ENCODE data around the gene CAT.
A peak's percentile ranks its signal among the peaks of the same experiment; 100 is the strongest.

CAT gene

DNA sequence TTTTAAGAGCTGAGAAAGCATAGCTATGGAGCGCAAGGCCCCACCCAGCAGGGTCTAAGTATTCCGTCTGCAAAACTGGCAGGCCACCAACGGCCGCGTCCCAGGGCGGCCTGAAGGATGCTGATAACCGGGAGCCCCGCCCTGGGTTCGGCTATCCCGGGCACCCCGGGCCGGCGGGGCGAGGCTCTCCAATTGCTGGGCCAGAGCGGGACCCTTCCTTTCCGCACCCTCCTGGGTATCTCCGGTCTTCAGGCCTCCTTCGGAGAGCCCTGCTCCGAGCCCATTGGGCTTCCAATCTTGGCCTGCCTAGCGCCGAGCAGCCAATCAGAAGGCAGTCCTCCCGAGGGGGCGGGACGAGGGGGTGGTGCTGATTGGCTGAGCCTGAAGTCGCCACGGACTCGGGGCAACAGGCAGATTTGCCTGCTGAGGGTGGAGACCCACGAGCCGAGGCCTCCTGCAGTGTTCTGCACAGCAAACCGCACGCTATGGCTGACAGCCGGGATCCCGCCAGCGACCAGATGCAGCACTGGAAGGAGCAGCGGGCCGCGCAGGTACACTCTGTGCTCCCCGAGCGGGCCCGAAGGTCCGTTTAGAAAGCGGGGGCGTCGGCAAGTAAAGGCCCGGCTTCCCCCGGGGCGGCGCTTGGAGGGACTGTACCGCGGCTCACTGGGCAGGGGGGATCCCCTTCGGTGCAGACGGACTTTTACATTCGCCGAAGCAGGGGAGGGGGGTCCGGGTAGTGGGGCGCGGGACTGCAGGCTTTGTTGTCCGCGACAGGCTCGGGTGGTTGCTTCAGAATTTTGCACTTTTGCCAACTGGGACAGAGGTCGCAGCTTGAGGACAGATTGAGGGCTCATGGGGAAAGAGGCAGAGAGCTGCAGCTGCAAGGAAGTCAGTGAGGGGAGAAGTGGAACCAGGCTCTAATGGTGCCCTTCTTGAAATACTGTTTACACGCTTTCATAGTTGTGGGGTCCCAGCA is at the start of gene CAT:
Gene CAT, plus strand, starts transcription at position 406 of the 979 bp plus-strand sequence. Its CDS starts 80 bp downstream, at position 486.
- ATAC-seq: peak; percentile 99
- TF ChIP-seq GLIS3 (CRISPR knock-in tag; IDR thresholded peaks at IDR 0.05) (no peak), ZFP30 (CRISPR knock-in tag; IDR thresholded peaks at IDR 0.05) (no peak), OSR1 (CRISPR knock-in tag; IDR thresholded peaks at IDR 0.05) (no peak), PPARA (CRISPR knock-in tag; IDR thresholded peaks at IDR 0.05; ENCODE audit: borderline replicate concordance) (peak; percentile 88), TCF4 (CRISPR knock-in tag; IDR thresholded peaks at IDR 0.05; ENCODE audit: borderline replicate concordance) (no peak)
- TF ChIP-seq, protein P1, sequence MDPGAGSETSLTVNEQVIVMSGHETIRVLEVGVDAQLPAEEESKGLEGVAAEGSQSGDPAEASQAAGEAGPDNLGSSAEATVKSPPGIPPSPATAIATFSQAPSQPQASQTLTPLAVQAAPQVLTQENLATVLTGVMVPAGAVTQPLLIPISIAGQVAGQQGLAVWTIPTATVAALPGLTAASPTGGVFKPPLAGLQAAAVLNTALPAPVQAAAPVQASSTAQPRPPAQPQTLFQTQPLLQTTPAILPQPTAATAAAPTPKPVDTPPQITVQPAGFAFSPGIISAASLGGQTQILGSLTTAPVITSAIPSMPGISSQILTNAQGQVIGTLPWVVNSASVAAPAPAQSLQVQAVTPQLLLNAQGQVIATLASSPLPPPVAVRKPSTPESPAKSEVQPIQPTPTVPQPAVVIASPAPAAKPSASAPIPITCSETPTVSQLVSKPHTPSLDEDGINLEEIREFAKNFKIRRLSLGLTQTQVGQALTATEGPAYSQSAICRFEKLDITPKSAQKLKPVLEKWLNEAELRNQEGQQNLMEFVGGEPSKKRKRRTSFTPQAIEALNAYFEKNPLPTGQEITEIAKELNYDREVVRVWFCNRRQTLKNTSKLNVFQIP (CRISPR knock-in tag; IDR thresholded peaks at IDR 0.05; ENCODE audit: borderline replicate concordance, low read depth): no peak

DNA sequence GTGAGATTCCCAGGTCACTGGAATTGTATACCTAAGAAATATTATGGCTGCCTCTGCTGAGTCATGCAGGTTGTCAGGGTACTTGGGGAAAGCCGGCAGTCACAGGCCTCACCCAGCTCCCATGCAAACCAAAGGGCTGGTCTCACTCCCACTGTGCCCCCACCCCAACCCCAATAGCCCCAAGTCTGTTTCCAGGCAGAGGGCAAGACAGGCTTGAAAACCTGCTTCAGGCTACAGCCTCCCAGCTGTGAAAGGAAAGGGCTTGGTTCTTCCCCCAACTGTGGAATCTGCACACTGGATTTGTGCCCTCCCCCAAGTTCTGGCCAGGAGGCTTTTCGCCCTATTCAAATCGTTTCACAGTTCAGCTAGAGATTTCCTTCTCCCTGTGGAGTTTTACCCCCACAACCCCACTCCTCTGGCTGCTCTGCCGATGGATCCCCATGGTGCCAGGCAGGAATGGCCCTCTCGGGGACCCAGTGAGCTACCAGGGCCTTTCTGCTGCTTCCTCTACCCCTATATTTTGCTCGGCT is 43.9 kb upstream of the CAT start:
- no peak for TF ChIP-seq ZNF70 (CRISPR knock-in tag; IDR thresholded peaks at IDR 0.05)
- no peak for TF ChIP-seq RARB (CRISPR knock-in tag; IDR thresholded peaks at IDR 0.05)
- no peak for TF ChIP-seq ISL1 (CRISPR knock-in tag; IDR thresholded peaks at IDR 0.05)
- no peak for TF ChIP-seq ZNF8 (CRISPR knock-in tag; IDR thresholded peaks at IDR 0.05)
- TF ChIP-seq, protein P2, sequence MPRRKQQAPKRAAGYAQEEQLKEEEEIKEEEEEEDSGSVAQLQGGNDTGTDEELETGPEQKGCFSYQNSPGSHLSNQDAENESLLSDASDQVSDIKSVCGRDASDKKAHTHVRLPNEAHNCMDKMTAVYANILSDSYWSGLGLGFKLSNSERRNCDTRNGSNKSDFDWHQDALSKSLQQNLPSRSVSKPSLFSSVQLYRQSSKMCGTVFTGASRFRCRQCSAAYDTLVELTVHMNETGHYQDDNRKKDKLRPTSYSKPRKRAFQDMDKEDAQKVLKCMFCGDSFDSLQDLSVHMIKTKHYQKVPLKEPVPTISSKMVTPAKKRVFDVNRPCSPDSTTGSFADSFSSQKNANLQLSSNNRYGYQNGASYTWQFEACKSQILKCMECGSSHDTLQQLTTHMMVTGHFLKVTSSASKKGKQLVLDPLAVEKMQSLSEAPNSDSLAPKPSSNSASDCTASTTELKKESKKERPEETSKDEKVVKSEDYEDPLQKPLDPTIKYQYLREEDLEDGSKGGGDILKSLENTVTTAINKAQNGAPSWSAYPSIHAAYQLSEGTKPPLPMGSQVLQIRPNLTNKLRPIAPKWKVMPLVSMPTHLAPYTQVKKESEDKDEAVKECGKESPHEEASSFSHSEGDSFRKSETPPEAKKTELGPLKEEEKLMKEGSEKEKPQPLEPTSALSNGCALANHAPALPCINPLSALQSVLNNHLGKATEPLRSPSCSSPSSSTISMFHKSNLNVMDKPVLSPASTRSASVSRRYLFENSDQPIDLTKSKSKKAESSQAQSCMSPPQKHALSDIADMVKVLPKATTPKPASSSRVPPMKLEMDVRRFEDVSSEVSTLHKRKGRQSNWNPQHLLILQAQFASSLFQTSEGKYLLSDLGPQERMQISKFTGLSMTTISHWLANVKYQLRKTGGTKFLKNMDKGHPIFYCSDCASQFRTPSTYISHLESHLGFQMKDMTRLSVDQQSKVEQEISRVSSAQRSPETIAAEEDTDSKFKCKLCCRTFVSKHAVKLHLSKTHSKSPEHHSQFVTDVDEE (CRISPR knock-in tag; IDR thresholded peaks at IDR 0.05): no peak
- TF ChIP-seq, protein P3, sequence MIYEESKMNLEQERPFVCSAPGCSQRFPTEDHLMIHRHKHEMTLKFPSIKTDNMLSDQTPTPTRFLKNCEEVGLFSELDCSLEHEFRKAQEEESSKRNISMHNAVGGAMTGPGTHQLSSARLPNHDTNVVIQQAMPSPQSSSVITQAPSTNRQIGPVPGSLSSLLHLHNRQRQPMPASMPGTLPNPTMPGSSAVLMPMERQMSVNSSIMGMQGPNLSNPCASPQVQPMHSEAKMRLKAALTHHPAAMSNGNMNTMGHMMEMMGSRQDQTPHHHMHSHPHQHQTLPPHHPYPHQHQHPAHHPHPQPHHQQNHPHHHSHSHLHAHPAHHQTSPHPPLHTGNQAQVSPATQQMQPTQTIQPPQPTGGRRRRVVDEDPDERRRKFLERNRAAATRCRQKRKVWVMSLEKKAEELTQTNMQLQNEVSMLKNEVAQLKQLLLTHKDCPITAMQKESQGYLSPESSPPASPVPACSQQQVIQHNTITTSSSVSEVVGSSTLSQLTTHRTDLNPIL (CRISPR knock-in tag; IDR thresholded peaks at IDR 0.05; ENCODE audit: low read depth): no peak
- TF ChIP-seq ARNTL (CRISPR knock-in tag; IDR thresholded peaks at IDR 0.05; ENCODE audit: borderline replicate concordance, low read depth): no peak
- TF ChIP-seq OSR1 (CRISPR knock-in tag; IDR thresholded peaks at IDR 0.05): no peak
- TF ChIP-seq, protein P4, sequence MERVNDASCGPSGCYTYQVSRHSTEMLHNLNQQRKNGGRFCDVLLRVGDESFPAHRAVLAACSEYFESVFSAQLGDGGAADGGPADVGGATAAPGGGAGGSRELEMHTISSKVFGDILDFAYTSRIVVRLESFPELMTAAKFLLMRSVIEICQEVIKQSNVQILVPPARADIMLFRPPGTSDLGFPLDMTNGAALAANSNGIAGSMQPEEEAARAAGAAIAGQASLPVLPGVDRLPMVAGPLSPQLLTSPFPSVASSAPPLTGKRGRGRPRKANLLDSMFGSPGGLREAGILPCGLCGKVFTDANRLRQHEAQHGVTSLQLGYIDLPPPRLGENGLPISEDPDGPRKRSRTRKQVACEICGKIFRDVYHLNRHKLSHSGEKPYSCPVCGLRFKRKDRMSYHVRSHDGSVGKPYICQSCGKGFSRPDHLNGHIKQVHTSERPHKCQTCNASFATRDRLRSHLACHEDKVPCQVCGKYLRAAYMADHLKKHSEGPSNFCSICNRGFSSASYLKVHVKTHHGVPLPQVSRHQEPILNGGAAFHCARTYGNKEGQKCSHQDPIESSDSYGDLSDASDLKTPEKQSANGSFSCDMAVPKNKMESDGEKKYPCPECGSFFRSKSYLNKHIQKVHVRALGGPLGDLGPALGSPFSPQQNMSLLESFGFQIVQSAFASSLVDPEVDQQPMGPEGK (CRISPR knock-in tag; IDR thresholded peaks at IDR 0.05; ENCODE audit: borderline replicate concordance): no peak
- TF ChIP-seq PPARA (CRISPR knock-in tag; IDR thresholded peaks at IDR 0.05; ENCODE audit: borderline replicate concordance): no peak
- TF ChIP-seq SNAI2 (CRISPR knock-in tag; IDR thresholded peaks at IDR 0.05): no peak
- no peak for TF ChIP-seq TCF4 (CRISPR knock-in tag; IDR thresholded peaks at IDR 0.05; ENCODE audit: borderline replicate concordance)
- TF ChIP-seq ESRRG (CRISPR knock-in tag; IDR thresholded peaks at IDR 0.05): no peak
- TF ChIP-seq GLIS3 (CRISPR knock-in tag; IDR thresholded peaks at IDR 0.05): no peak
- TF ChIP-seq CSRNP3 (CRISPR knock-in tag; IDR thresholded peaks at IDR 0.05): no peak
- no peak for TF ChIP-seq CSDC2 (CRISPR knock-in tag; IDR thresholded peaks at IDR 0.05)
- TF ChIP-seq ZC3H10 (CRISPR knock-in tag; IDR thresholded peaks at IDR 0.05): no peak
- no peak for TF ChIP-seq TOX (CRISPR knock-in tag; IDR thresholded peaks at IDR 0.05; ENCODE audit: borderline replicate concordance)
- no peak for ATAC-seq
